ENCODE measurements around the gene FRAT1.
A peak's percentile ranks its signal among the peaks of the same experiment; 100 is the strongest.

FRAT1 gene

GRCh38 chr10:97334370-97335175, 15.5 kb downstream of the FRAT1 start, which contains the start of gene FRAT2 (continued):
- peak; percentile 92 for TF ChIP-seq ATF2 (tag by site-specific recombination; IDR thresholded peaks at IDR 0.05; ENCODE audit: low read depth)
- TF ChIP-seq SCRT2 (tag by site-specific recombination; IDR thresholded peaks at IDR 0.05), result no peak
- TF ChIP-seq ZNF768 (tag by site-specific recombination; IDR thresholded peaks at IDR 0.05), result no peak
- no peak for TF ChIP-seq ZNF202 (tag by site-specific recombination; IDR thresholded peaks at IDR 0.05; ENCODE audit: borderline replicate concordance)
- TF ChIP-seq ZNF10 (tag by site-specific recombination; IDR thresholded peaks at IDR 0.05), result no peak
- no peak for TF ChIP-seq ZNF26 (tag by site-specific recombination; IDR thresholded peaks at IDR 0.05)
- TF ChIP-seq ZBTB17 (tag by site-specific recombination; IDR thresholded peaks at IDR 0.05), result peak; percentile 87
- TF ChIP-seq ZBTB44 (tag by site-specific recombination; IDR thresholded peaks at IDR 0.05), result no peak
- peak; percentile 88 for TF ChIP-seq GLIS2 (tag by site-specific recombination; IDR thresholded peaks at IDR 0.05)
- TF ChIP-seq ZBTB6 (tag by site-specific recombination; IDR thresholded peaks at IDR 0.05), result peak; percentile 93

GRCh38 chr10:97335188-97335619, 16.1 kb downstream of the FRAT1 start:
- POLR2A ChIA-PET, result no interaction called here
- TF ChIP-seq KLF8 (tag by site-specific recombination; IDR thresholded peaks at IDR 0.05) (no peak), ZBTB21 (tag by site-specific recombination; IDR thresholded peaks at IDR 0.05) (no peak), ZNF394 (tag by site-specific recombination; IDR thresholded peaks at IDR 0.05; ENCODE audit: borderline replicate concordance) (0 out of 2 replicates have a peak, but pooled peaks have one; percentile 3), ZBTB7A (tag by site-specific recombination; IDR thresholded peaks at IDR 0.05; ENCODE audit: low read depth) (no peak), ZNF132 (tag by site-specific recombination; IDR thresholded peaks at IDR 0.05; ENCODE audit: borderline replicate concordance) (no peak), ZNF335 (tag by site-specific recombination; conservative IDR thresholded peaks at IDR 0.05) (0 out of 2 replicates have a peak, but pooled peaks have one; percentile 6), ZNF747 (tag by site-specific recombination; IDR thresholded peaks at IDR 0.05) (no peak), MZF1 (tag by site-specific recombination; IDR thresholded peaks at IDR 0.05; ENCODE audit: borderline replicate concordance) (no peak), ZBTB49 (tag by site-specific recombination; IDR thresholded peaks at IDR 0.05; ENCODE audit: low read depth) (no peak)
- Histone ChIP-seq H3K9me3 (ENCODE audit: control insufficient read depth, insufficient read depth, low read depth, low read length) (no peaks in the 10 kb centered on the region), H3K4me3 (ENCODE audit: low read depth, low read length) (peak overlapping the region; percentile 9; the same call in 1 of the 2 replicates), H3K27ac (ENCODE audit: extremely low read depth, low read depth, low read length) (peak overlapping the region; percentile 99; the same call in 1 of the 2 replicates), H3K36me3 (ENCODE audit: control insufficient read depth in 2 of 2, insufficient read depth in 1 of 2, low read length in 2 of 2) (peaks cover 0 to 9% of the 10 kb centered on the region in 2 experiments; a peak in 2 of 3 replicates), H3K4me1 (ENCODE audit: control insufficient read depth, insufficient read depth, low read length) (peaks cover 18% of the 10 kb centered on the region)
- CTCF ChIA-PET, result no interaction called here
